GM19043 (cell line): ENCODE measurements around the gene PDCD7.
A peak's percentile ranks its signal among the peaks of the same experiment; 100 is the strongest.
"Not testable (repeated sequence)": the region's sequence is repeated elsewhere in the genome, so short reads cannot be mapped to it uniquely, and the experiment has no call there.

Experiments
- ATAC-seq: cut with Tn5 transposase; IDR thresholded peaks from one replicate; pipeline ENCODE4 v1.9.1; 2021; ENCODE audit warnings: low read depth; ENCODE audit not compliant: unreplicated experiment

The PDCD7 gene

DNA sequence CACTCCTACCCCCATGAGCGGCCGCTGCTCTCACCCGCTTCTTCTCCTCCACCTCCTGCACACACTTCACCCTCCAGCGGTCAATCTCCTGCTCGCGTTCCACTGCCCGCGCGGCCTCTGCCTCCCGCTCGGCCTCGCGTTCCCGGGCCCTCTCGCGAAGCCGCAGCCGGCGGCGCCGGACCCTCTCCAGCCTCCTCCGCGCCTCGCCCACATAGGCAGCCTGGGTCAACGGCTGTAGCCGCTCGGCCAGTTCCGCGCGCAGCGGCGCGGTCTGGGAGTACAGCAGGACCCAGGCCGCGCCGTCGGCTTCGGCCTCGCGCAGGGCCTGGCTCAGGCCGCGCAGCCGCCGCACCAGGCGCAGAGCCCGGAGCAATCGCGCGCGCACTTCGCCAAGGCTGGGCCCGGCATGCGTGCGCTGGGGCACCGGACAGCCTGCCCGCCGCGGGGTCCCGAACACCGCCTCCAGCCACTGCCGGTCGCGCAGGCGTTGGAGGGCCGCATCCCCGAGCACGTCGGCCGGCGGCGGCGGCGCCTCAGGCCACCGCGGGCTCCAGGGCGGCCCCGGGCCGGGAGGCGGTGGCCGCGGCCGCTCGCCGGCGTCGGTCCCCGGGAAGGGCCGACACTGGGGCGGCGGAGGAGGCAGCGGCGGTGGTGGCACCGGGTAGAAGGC, 595 bp downstream of the PDCD7 start:
- ATAC-seq, result peak; percentile 36

DNA sequence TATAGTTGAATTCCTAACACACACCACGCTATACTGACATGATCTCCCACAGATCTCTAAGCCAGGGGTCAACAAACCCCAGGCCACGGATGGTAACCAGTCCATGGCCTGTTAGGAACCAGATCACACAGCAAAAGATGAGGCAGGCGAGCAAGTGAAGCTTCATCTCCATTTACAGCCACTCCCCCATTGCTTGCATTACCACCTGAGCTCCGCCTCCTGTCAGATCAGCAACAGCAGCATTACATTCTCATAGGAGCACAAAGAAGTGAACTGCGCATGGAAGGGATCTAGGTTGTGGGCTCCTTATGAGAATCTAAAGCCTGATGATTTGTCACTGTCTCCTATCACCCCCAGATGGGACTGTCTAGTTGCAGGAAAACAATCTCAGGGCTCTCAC, 2.7 kb downstream of the PDCD7 start:
- ATAC-seq, result no peak

DNA sequence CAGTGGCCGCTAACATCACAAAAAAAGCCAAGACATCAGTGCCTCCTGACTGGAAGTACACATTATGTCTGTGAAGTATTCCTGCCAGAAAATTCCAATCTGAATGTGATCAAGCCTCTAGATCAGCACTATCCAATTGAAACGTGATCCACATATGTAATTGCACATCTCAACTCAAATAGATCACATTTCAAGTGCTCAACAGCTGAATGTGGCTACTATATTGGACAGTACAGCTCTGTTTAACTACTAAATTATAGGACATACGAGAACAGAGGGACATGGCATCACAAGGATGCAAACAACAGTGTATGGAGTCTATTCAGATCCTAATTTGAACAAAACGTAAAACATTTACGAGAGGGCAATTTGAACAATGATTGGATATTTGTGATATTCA, 18.1 kb downstream of the PDCD7 start:
- no peak for ATAC-seq

DNA sequence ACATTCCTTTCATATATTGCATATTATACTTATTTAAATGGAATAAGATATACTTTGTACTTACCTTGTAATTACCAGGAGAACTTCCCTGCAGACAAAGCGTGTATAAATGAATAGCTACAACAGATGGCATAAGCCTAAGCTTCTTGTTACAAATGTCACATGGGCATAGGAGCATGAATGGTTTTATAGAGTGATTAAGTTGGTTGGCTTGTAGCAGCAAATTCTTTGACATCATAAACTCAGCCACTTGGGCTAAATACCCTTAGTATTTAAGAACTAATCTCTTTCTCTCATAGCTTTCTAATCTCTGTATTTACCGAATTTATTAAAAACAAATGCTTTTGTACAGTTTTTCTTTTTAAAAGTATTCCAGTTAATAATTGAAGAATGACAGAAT, 18.5 kb downstream of the PDCD7 start, which contains the start of gene UBAP1L:
TSS of gene UBAP1L (minus strand) at position 115 of the 400 bp plus-strand sequence. CDS start 8,985 bp downstream, outside the sequence.
- ATAC-seq, result no peak

DNA sequence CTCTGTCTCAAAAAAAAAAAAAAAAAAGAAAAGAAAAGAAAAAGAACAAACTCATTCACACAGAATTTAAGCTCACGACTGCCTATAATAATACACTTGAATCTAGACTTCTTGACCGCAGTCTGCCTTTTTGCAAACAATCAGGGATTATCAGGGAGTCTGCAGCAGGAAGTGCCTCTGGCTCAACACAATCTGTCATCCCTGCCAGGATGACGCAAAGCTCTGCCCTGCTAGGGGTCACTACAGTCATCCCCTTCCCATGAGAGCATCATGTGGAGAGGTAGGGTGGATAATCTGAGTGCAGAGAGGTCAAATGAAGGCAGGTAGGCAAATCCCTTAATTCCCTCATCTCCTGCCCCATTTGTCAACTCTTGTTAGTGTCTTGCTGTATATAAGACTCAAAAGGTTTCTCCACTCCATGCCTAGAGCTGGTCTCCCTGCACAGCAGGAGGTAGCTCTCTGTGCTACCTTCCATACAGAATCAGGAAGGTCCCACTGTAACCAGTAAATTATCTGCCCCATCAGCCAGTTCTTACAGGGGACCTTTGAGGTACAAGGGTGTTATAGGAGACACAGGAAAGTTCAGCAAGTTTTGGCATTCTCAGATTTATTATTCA, 22.8 kb downstream of the PDCD7 start:
- no peak for ATAC-seq

DNA sequence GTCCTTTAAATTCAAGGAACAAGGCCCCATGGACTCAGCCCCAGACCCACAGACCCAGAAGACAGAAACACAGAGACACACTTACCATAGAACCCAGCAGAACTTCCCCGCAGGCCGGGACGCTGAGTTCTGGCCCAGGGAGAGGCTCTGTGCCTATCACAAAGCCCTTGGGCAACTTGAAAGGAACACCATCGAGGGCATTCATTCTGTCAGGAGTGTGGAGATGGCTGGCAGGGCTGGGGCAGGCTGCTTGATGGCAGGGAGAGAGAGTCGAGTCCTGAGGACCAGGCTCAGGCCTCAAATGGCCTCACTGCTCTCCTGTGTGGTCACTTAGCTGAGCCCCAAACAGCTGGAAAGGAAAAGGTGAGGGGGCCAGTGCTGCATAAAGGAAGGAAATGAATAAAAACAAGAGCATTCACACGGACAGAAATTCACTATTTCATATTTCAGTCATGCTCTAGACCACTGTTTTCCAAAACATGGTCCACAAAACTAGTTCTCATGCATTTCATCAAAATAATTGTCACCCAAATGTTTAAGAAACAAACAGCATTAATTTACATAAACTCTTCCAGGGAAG, 27.5 kb downstream of the PDCD7 start:
- ATAC-seq, result no peak

DNA sequence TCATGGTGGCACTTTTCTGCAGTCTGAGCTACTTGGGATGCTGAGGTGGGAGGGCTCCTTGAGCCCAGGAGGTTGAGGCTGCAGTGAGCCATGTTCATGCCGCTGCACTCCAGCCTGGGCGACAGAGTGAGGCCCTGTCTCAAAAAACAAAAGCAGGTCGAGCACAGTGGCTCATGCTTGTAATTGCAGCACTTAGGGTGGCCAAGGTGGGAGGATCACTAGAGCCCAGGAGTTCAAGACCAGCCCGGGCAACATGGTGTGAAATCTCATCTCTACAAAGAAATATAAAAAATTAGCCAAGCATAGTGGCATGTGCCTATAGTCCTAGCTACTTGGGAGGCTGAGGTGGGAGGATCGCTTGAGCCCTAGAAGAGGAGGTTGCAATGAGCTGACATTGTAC, 28.6 kb downstream of the PDCD7 start:
- ATAC-seq, result no peak

DNA sequence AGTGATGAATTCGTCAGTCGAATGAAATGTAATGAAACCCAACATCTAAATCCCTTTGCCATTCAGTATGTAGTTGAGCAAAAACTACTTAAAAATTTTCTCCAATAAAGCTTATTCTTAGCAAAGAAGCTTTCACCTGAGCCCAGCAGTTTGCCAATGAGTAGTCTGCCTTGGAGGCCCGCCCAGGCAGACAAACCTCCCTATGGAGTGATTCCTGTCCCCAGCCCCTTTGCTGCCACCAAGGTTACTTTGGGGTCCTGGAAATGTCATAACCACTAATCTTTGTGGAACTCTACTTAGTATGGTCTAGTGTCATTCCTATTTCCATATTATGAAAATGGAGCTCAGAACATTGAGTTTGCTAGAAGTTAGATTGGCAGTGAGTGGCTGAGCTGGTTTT, 30.7 kb downstream of the PDCD7 start:
- ATAC-seq, result no peak

DNA sequence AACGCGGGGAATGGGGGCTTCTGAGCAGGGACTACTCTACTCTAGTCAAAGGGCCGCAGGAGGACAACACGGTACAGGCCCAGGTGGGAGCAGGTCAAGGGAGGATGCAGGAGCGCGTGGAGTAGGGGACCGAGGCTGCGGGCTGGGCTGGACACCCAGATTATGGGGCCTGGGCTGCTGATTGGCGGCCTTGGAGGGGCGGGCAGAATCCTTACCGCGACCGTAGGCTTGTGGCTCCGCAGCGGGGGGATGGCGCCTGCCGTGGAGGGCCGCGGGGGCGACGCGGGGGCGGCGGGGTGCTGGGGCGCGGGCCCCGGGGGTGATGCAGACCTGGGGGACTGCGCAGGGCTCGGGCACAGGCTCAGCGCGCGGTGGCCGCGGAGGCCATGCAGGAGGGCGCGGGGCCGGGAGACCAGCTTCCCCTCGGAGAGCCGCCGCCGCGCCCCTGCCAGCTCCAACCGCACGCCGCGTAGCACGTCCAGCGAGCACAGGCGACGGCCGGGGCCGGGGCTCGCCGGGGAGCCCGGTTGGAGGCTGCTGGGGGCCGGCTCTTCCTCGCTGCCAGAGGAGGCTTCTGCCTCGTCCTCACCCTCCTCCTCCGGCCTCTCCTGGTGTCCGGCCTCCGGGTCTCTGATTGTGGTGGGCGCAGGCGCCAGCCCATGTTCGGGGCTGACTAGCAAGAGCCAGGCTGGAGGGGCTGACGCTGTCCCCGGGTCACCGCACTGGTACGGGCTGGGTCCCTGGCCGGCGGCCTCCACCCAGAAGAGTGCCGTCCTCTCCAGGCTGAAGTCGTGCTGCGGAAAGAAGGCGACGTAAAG, 31.5 kb downstream of the PDCD7 start:
- ATAC-seq, result no peak

DNA sequence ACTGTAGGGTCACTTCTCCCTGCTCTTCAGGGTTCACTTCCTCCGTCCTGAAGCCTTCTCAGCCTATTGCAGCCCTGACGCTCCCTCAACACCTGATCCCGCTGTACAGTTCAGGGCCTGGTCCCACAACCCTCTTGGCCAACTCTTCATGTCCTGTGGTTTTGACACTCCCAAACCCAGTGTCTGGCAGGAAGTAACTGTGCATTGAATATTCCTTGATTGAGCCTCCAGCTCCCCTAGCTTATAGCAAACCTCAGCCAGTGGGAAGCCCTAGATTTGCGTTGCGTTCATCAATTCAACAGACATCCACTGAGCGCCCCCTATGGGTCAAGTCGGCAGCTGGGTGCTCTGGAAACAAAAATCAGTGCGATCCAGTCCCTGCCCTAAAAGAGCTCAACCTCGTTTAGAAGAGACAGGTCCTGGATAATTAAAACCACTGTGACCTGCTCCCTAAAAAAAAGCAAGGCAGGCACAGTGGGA, 32.2 kb downstream of the PDCD7 start:
- no peak for ATAC-seq

DNA sequence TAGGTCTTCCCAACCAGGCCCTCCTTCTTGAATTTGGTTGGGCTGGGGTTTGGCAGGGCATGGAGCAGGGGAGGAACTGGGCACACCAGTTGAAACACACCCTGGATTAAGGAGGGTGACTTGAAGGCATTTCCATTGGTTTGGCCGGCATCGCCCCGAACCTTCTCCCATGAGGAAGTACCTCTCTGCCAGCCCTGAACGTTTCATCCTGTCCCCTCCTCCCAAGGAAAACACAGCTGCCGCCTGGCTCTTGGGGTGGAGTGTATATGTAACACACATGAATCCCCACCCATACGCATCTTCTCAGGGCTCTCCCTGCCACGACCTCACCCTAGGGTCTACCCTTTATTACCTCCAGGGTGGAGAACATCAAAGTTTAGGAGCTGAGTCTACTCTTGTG, 33.2 kb downstream of the PDCD7 start:
- ATAC-seq, result no peak

DNA sequence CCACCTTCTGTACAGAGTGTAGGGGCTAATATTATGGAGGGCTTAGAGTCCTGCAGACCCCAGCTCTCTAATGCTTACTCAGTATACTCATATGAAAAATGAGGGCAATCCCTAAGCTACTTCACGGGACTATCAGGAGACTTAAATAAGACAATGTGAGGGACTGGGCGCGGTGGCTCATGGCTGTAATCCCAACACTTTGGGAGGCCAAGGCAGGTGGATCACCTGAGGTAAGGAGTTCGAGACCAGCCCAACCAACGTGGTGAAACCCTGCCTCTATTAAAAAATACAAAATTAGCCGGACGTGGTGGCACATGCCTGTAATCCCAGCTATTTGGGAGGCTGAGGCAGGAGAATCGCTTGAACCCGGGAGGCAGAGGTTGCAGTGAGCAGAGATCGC, 33.8 kb downstream of the PDCD7 start:
- not testable (repeated sequence) for ATAC-seq

DNA sequence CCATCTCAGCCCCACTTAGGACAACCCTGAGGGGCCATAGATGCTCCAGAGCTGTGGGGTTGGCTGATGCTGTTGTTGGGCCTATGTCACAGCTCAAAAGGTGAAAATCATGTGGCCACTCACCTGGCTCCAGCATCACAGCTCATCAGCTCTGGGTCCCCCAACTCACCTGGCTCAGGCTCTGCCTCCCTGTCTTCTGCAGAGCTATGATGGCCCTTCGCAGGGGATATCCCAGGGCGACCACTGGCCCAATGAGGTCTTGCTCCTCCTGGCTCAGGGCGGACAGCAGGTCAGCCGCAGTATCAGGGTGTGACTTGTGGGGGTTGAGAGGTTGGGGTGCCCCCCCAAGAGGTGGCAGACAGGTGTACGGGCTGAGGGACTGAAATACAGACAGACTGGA, 34.3 kb downstream of the PDCD7 start:
- ATAC-seq, result no peak

DNA sequence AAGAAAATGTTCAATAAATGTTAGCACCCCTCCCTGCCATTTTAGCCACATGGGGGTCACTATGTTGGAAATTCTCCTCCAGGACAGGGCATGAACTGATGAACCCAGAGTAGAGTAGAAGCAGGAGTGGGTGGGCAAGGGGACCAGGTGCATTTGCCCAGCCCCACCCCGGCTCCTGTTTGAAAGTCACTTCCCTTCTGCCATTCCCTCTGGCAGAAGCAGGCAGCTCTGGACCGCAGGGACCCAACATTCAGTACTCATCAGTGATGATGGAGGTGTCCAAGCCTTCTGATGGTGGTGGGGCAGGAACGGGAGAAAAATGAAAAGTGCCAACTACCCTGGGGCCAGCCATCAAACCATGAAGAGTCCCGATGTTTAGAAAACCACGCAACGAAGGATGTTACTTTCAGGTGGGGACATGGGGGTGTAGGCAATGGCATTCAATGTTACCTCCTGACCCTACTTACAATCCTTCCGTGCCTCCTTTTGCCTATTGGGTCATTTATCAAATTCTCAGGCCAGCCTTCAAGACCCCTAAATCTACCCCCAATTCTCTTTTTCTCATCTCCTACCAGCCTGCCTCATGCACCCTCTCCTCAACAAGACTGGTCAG, 35.9 kb downstream of the PDCD7 start:
- ATAC-seq, result no peak

DNA sequence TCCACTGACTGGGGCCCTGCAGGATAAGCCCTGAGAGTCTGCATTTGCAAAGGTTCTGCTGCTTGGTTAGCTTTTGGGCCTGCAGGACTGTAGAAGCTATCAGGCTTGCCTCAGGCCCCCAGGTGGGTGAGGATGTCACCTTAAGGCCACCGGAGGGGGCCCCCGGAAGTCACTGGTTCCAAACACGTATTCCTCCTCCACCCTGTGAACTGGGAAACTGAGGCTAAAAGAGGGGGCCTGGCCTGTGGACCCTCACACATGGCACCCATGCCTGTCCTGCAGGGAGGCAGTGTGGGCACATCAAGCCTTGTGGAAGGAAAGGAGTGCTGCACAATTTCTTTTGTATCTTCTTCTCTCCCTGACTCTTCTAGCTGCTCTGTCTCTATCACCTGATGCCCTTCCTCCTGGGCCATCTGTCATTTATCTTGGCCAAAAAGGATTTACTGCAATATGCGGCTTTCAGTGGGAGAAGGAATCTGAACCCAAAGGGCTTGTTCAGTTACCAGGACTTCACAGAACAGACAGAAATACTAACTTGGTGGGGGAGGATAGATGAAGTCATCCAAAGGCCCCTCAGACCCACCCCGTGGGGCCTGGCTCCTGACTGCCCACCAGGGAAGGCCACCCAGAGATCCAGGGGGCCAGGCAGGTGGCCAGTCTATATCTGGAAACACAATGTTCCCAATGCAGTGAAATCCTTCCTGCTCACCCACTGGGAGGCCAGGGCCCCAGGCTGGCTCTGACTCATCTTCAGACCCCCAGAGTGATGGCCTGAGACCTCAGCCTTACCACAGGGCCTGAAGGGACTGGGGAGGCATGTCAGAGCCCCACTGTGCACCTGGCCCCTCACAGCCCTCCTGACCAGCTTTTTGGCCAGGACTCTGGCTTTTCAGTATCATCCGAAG, 36.9 kb downstream of the PDCD7 start:
- ATAC-seq, result no peak

DNA sequence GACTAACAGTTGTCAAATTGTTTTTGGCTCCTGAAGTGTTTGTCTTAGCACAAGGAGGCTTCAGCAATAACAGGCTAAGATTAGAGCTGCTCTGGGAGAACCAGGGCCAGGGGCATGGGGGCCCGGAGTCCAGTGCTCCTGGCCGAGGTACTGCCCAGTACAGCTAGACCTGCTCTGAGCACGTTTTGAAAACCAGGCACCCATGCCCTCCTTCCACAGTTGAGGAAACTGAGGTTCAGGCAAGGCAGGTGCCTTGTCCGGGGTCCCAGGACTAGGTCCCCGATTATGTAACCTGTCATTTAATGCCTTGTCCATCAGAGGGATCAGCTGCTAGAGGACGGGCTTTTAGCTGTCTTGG, 37.9 kb downstream of the PDCD7 start:
- no peak for ATAC-seq

DNA sequence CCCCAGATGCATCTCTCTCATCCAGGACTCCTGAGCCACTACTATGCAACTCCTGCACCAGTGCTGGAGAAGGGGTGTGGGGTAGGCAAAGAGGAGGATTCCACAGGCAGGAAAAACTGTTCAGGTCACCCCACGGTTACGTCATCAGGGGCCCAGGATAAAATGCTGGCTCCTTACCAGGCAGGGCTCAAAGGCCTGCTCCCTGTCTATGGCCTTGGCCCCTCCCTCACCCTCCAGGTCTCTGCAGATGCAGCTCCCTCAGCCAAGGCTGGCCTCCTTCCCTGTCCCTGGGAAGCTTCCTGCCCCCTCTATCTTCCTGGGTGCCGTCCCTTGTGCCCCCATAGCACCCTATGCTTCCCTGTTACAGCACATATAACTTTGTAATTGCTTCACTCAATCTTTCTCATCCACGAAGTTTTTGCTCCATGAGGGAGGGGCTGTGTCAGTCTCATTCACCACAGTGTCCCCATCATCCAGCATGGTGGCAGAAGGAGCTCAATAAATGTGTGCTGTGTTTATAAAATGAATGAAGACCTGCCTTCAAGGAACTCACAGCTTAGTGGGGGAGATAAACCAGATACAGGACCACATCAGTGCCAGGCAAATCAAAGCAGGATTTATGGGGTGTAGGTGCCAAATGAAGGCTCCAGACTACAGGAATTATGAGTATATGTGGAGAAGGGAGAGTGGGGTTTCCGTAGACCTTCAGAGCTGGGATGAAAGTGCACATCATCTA, 38.4 kb downstream of the PDCD7 start:
- no peak for ATAC-seq

DNA sequence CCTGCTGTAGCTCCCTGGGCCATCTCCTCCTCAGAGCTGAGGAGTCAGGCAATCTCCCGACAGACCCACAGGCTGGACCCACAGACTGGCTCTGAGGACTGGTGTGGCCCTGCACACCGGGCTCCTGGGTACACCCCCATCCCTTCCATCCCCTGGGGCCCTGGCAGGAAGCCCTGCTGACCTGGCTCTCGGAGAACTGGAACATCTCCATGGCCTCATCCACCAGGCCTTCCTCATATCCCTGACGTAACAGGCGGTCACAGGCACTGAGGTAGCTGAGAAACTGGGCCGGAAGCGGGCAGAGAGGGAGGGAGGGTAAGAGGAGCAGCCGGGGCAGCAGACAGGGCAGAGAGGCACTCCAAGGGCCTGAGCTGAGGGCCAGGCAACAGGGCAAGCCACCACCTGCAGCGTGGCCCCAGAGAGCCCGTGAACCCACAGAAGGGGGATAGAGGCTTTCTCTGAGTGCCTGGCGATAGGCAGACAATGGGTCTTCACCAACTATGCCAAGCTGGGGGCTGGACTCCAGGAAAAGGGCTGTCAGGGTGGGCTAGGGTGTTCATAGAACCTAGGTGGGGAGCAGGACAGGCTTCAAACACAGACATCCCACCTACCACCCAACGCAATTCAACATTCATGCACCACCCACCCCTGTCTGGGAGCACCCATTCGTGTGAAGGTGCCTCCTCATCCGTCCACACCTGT, 39.2 kb downstream of the PDCD7 start:
- no peak for ATAC-seq

DNA sequence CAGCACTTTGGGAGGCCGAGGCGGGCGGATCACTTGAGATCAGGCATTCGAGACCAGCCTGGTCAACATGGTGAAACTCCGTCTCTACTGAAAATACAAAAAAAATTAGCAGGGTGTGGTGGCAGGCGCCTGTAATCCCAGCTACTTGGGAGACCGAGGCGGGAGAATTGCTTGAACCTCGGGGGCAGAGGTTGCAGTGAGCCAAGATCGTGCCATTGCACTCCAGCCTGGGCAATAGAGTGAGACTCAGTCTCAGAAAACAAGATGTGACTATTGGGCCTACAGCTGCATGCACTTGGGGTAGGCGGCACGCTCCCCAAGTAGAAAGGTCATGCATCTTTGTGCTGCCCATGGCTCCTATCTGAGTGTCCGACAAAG, 39.8 kb downstream of the PDCD7 start:
- ATAC-seq, result not testable (repeated sequence)
